ENCODE measurements around the gene ROBO1. TPM values are rescaled to one million over a fixed set of nuclear protein-coding genes. Genes with fewer than 3 reads are reported as not detected.

Gene ROBO1
- total RNA-seq, 2 experiments from 2014 or later: 0.12 to 0.20 TPM

- Mint-ChIP-seq H3K27me3 (ENCODE audit: low read depth) (no peaks in the 10 kb centered on the region), H3K4me1 (ENCODE audit: low read depth) (no peaks in the 10 kb centered on the region), H3K9me3 (peaks cover 11% of the 10 kb centered on the region), H3K36me3 (ENCODE audit: low read depth) (no peaks in the 10 kb centered on the region), H3K4me3 (no peak overlapping the region), H3K27ac (no peak overlapping the region)
- CTCF ChIA-PET: no interaction called here
- intact Hi-C loops (cut with micrococcal nuclease): no loop called here
- DNase-seq: no peak
Measured at GRCh38 chr3:79657076-79657475, 110.7 kb downstream of the ROBO1 start.

GRCh38 chr3:79654019-79654418, 113.8 kb downstream of the ROBO1 start:
- H3K9me3 Mint-ChIP-seq: peaks cover 2% of the 10 kb centered on the region
- no peaks in the 10 kb centered on the region for H3K4me1 Mint-ChIP-seq (ENCODE audit: low read depth)
- no peaks in the 10 kb centered on the region for H3K27me3 Mint-ChIP-seq (ENCODE audit: low read depth)
- CTCF ChIA-PET: no interaction called here
- intact Hi-C loops (cut with micrococcal nuclease): no loop called here
- DNase-seq: no peak
- no peak overlapping the region for H3K27ac Mint-ChIP-seq
- H3K36me3 Mint-ChIP-seq (ENCODE audit: low read depth): no peaks in the 10 kb centered on the region
- H3K4me3 Mint-ChIP-seq: no peak overlapping the region

- Mint-ChIP-seq H3K4me3 (no peak overlapping the region), H3K27ac (no peak overlapping the region), H3K36me3 (ENCODE audit: low read depth) (no peaks in the 10 kb centered on the region), H3K27me3 (ENCODE audit: low read depth) (no peaks in the 10 kb centered on the region), H3K4me1 (ENCODE audit: low read depth) (no peaks in the 10 kb centered on the region), H3K9me3 (peaks cover 2% of the 10 kb centered on the region)
- intact Hi-C loops (cut with micrococcal nuclease): no loop called here
- CTCF ChIA-PET: no interaction called here
- DNase-seq: no peak
Measured at GRCh38 chr3:79653266-79653830, 114.5 kb downstream of the ROBO1 start.

GRCh38 chr3:79651536-79652065, 116.2 kb downstream of the ROBO1 start:
- no peak overlapping the region for H3K4me3 Mint-ChIP-seq
- no peaks in the 10 kb centered on the region for H3K36me3 Mint-ChIP-seq (ENCODE audit: low read depth)
- DNase-seq: no peak
- H3K9me3 Mint-ChIP-seq: peaks cover 2% of the 10 kb centered on the region
- intact Hi-C loops (cut with micrococcal nuclease): no loop called here
- H3K4me1 Mint-ChIP-seq (ENCODE audit: low read depth): no peaks in the 10 kb centered on the region
- H3K27ac Mint-ChIP-seq: no peak overlapping the region
- no peaks in the 10 kb centered on the region for H3K27me3 Mint-ChIP-seq (ENCODE audit: low read depth)
- CTCF ChIA-PET: no interaction called here

GRCh38 chr3:79639855-79640254, 127.9 kb downstream of the ROBO1 start:
- intact Hi-C loops (cut with micrococcal nuclease): no loop called here
- Mint-ChIP-seq H3K4me1 (ENCODE audit: low read depth) (no peaks in the 10 kb centered on the region), H3K4me3 (no peak overlapping the region), H3K9me3 (peaks cover 12% of the 10 kb centered on the region), H3K27me3 (ENCODE audit: low read depth) (no peaks in the 10 kb centered on the region), H3K36me3 (ENCODE audit: low read depth) (no peaks in the 10 kb centered on the region), H3K27ac (no peak overlapping the region)
- no peak for DNase-seq
- CTCF ChIA-PET: no interaction called here

GRCh38 chr3:79636372-79636771, 131.4 kb downstream of the ROBO1 start:
- Mint-ChIP-seq H3K27me3 (ENCODE audit: low read depth) (no peaks in the 10 kb centered on the region), H3K36me3 (ENCODE audit: low read depth) (no peaks in the 10 kb centered on the region), H3K4me3 (no peak overlapping the region), H3K4me1 (ENCODE audit: low read depth) (no peaks in the 10 kb centered on the region), H3K27ac (no peak overlapping the region), H3K9me3 (peaks cover 14% of the 10 kb centered on the region)
- CTCF ChIA-PET: no interaction called here
- no peak for DNase-seq
- intact Hi-C loops (cut with micrococcal nuclease): no loop called here

GRCh38 chr3:79632842-79633241, 135.0 kb downstream of the ROBO1 start:
- intact Hi-C loops (cut with micrococcal nuclease): no loop called here
- Mint-ChIP-seq H3K4me1 (ENCODE audit: low read depth) (no peaks in the 10 kb centered on the region), H3K27me3 (ENCODE audit: low read depth) (no peaks in the 10 kb centered on the region), H3K9me3 (peaks cover 13% of the 10 kb centered on the region), H3K27ac (no peak overlapping the region), H3K36me3 (ENCODE audit: low read depth) (no peaks in the 10 kb centered on the region), H3K4me3 (no peak overlapping the region)
- CTCF ChIA-PET: no interaction called here
- DNase-seq: no peak

- no peak overlapping the region for H3K27ac Mint-ChIP-seq
- H3K4me3 Mint-ChIP-seq: no peak overlapping the region
- H3K4me1 Mint-ChIP-seq (ENCODE audit: low read depth): no peaks in the 10 kb centered on the region
- peaks cover 1% of the 10 kb centered on the region for H3K36me3 Mint-ChIP-seq (ENCODE audit: low read depth)
- CTCF ChIA-PET: no interaction called here
- peaks cover 46% of the 10 kb centered on the region for H3K9me3 Mint-ChIP-seq
- no peak for DNase-seq
- intact Hi-C loops (cut with micrococcal nuclease): no loop called here
- H3K27me3 Mint-ChIP-seq (ENCODE audit: low read depth): no peaks in the 10 kb centered on the region
Measured at GRCh38 chr3:79618883-79619282, 148.9 kb downstream of the ROBO1 start.

GRCh38 chr3:79606414-79606813, 161.4 kb downstream of the ROBO1 start:
- H3K27ac Mint-ChIP-seq: no peak overlapping the region
- no peaks in the 10 kb centered on the region for H3K4me1 Mint-ChIP-seq (ENCODE audit: low read depth)
- CTCF ChIA-PET: no interaction called here
- H3K9me3 Mint-ChIP-seq: peaks cover 11% of the 10 kb centered on the region
- DNase-seq: no peak
- H3K4me3 Mint-ChIP-seq: no peak overlapping the region
- intact Hi-C loops (cut with micrococcal nuclease): no loop called here
- no peaks in the 10 kb centered on the region for H3K27me3 Mint-ChIP-seq (ENCODE audit: low read depth)
- H3K36me3 Mint-ChIP-seq (ENCODE audit: low read depth): no peaks in the 10 kb centered on the region

- H3K4me3 Mint-ChIP-seq: no peak overlapping the region
- H3K27me3 Mint-ChIP-seq (ENCODE audit: low read depth): no peaks in the 10 kb centered on the region
- CTCF ChIA-PET: no interaction called here
- H3K27ac Mint-ChIP-seq: no peak overlapping the region
- H3K4me1 Mint-ChIP-seq (ENCODE audit: low read depth): no peaks in the 10 kb centered on the region
- intact Hi-C loops (cut with micrococcal nuclease): no loop called here
- DNase-seq: no peak
- peaks cover 14% of the 10 kb centered on the region for H3K9me3 Mint-ChIP-seq
- no peaks in the 10 kb centered on the region for H3K36me3 Mint-ChIP-seq (ENCODE audit: low read depth)
Measured at GRCh38 chr3:79604681-79605080, 163.1 kb downstream of the ROBO1 start.

GRCh38 chr3:79602385-79602784, 165.4 kb downstream of the ROBO1 start:
- no peak overlapping the region for H3K27ac Mint-ChIP-seq
- intact Hi-C loops (cut with micrococcal nuclease): no loop called here

GRCh38 chr3:79598594-79598993, 169.2 kb downstream of the ROBO1 start:
- H3K27me3 Mint-ChIP-seq (ENCODE audit: low read depth): no peaks in the 10 kb centered on the region
- no peak overlapping the region for H3K27ac Mint-ChIP-seq
- no peak overlapping the region for H3K4me3 Mint-ChIP-seq
- DNase-seq: no peak
- H3K9me3 Mint-ChIP-seq: peaks cover 10% of the 10 kb centered on the region
- H3K4me1 Mint-ChIP-seq (ENCODE audit: low read depth): no peaks in the 10 kb centered on the region
- CTCF ChIA-PET: no interaction called here
- H3K36me3 Mint-ChIP-seq (ENCODE audit: low read depth): no peaks in the 10 kb centered on the region
- intact Hi-C loops (cut with micrococcal nuclease): no loop called here

More at GRCh38 chr3:79602385-79602784, 165.4 kb downstream of the ROBO1 start:
- Mint-ChIP-seq H3K4me1 (ENCODE audit: low read depth) (no peaks in the 10 kb centered on the region), H3K36me3 (ENCODE audit: low read depth) (no peaks in the 10 kb centered on the region), H3K27me3 (ENCODE audit: low read depth) (no peaks in the 10 kb centered on the region), H3K4me3 (no peak overlapping the region), H3K9me3 (peaks cover 14% of the 10 kb centered on the region)
- CTCF ChIA-PET: no interaction called here
- no peak for DNase-seq

GRCh38 chr3:79597709-79598108, 170.1 kb downstream of the ROBO1 start:
- Mint-ChIP-seq H3K27ac (no peak overlapping the region), H3K4me1 (ENCODE audit: low read depth) (no peaks in the 10 kb centered on the region), H3K4me3 (no peak overlapping the region), H3K36me3 (ENCODE audit: low read depth) (no peaks in the 10 kb centered on the region), H3K27me3 (ENCODE audit: low read depth) (no peaks in the 10 kb centered on the region), H3K9me3 (peaks cover 9% of the 10 kb centered on the region)
- intact Hi-C loops (cut with micrococcal nuclease): no loop called here
- DNase-seq: no peak
- CTCF ChIA-PET: no interaction called here

Data from activated naive CD4-positive, alpha-beta T cell treated with anti-CD3 and anti-CD28 coated beads for 36 hours (primary cell).